GM20000 (cell line): Measurements from ENCODE around the gene CATSPERZ.

Source experiments
- DNase-seq: peaks from one replicate; pipeline ENCODE4 v3.0.0; 2012; ENCODE audit warnings: low spot score
- CTCF ChIP-seq: IDR thresholded peaks from 2 replicates; pipeline ENCODE4 v1.5.1; 2012; ENCODE audit warnings: mild to moderate bottlenecking, control low read depth; ENCODE audit errors: extremely low read depth, missing control alignments

CATSPERZ gene

GRCh38 chr11:64295760-64296159 is 4.4 kb upstream of the CATSPERZ start:
- TF ChIP-seq CTCF, result no peak
- DNase-seq, result no peak

- no peak for DNase-seq
- TF ChIP-seq CTCF, result no peak
Measured at GRCh38 chr11:64296236-64296635, 3.9 kb upstream of the CATSPERZ start.

- TF ChIP-seq CTCF, result no peak
- no peak for DNase-seq
Measured at GRCh38 chr11:64296830-64297698, 3.1 kb upstream of the CATSPERZ start.

- no peak for DNase-seq
Measured at GRCh38 chr11:64297699-64298358, 2.3 kb upstream of the CATSPERZ start.

GRCh38 chr11:64298966-64299846 is 952 bp upstream of the CATSPERZ start:
- TF ChIP-seq CTCF, result no peak

More at GRCh38 chr11:64297699-64298358, 2.3 kb upstream of the CATSPERZ start:
- no peak for TF ChIP-seq CTCF

GRCh38 chr11:64303109-64304031 is 3.2 kb downstream of the CATSPERZ start:
- TF ChIP-seq CTCF, result no peak
- DNase-seq, result no peak

More at GRCh38 chr11:64298966-64299846, 952 bp upstream of the CATSPERZ start:
- peak; percentile 33 for DNase-seq
